Stimulated activated naive CD8-positive, alpha-beta T cell treated with anti-CD3 and anti-CD28 coated beads, Interleukin-15, amount 100 ng/mL, for 72 hours (primary cell): Measurements from ENCODE around the gene PRKX.
"Not testable (repeated sequence)": the region's sequence is repeated elsewhere in the genome, so short reads cannot be mapped to it uniquely, and the experiment has no call there.

ENCODE experiments used
- ATAC-seq: fragments of 150-1000 bp; cut with Tn5 transposase; 2 replicates; pipeline ENCODE4 v1.10.0; 2021; ENCODE audit warnings: mild to moderate bottlenecking, moderate library complexity
- DNase-seq, 2 donors: peaks; one replicate each; pipeline ENCODE4 v3.0.0; 2021 to 2022
- H3K27ac Mint-ChIP-seq, 2 donors: one replicate each; pipeline ENCODE4 v1.8.0; 2022; ENCODE audit warnings: mild to moderate bottlenecking in 2 of 2, mixed read lengths in 2 of 2, moderate library complexity in 2 of 2
- H3K27me3 Mint-ChIP-seq: one replicate; pipeline ENCODE4 v1.8.0; 2022; ENCODE audit warnings: mixed read lengths
- H3K4me1 Mint-ChIP-seq: one replicate; pipeline ENCODE4 v1.8.0; 2022; ENCODE audit warnings: mild to moderate bottlenecking, mixed read lengths
- H3K4me3 Mint-ChIP-seq, 2 donors: one replicate each; pipeline ENCODE4 v1.8.0; 2022; ENCODE audit warnings: mild to moderate bottlenecking in 2 of 2, mixed read lengths in 2 of 2, moderate library complexity in 1 of 2
- H3K9me3 Mint-ChIP-seq, 2 donors: one replicate each; pipeline ENCODE4 v1.8.0; 2022; ENCODE audit warnings: mixed read lengths in 2 of 2

PRKX gene

DNA sequence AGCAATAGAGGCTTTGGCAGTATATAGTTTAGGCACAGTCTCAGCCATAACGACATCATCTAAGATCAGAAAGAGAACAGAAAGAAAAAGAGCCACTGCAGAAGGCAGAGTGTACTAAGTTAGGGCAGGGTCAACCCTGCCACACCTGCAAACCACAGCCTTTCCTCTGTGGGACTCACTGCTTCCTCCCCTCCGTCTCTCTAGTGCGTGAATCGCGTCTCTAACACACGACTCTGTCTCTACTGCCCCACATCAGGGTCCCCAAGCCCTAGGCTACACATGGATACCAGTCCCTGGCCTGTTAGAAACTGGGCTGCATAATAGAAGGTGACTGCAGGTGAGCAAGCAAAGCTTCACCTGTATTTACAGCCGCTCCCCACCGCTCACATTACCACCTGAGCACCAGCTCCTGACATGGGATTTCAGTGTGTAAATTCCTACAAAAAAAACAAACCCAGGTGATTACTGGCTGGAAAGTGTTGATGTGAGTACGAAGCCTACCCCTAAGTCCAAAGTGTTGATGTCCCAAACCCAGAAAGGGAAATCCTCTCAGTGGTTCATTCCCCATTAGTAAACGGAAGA is 128.9 kb downstream of the PRKX start:
- Mint-ChIP-seq H3K9me3 (no peaks in the 10 kb centered on the region), H3K27ac (no peak overlapping the region), H3K27me3 (no peaks in the 10 kb centered on the region), H3K4me1 (peaks cover 13% of the 10 kb centered on the region), H3K4me3 (no peak overlapping the region)
- ATAC-seq (no peak), DNase-seq (no peak)

DNA sequence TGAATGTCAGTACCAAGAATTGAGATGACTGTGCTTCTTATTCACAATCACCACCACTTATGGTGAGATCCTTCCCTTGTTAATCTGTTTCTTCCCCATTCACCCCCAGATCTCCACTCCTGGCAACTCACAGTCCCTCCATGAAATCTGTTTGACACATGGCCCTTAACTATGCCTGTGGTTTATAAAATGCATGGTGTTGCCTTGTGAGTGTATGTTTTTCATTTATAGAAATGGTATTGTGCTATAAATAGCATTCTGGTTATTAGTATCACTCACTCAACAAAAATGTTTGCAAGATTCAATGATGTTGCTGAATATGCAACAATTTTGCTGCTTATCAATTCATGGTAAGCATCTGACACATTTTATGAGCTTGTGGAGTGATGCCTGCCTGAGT is 131.0 kb downstream of the PRKX start:
- Mint-ChIP-seq H3K9me3 (no peaks in the 10 kb centered on the region), H3K27ac (no peak overlapping the region), H3K27me3 (no peaks in the 10 kb centered on the region), H3K4me3 (no peak overlapping the region), H3K4me1 (peaks cover 13% of the 10 kb centered on the region)
- DNase-seq (no peak), ATAC-seq (no peak)

- H3K27ac Mint-ChIP-seq: no peak overlapping the region
- DNase-seq (no peak), ATAC-seq (no peak)
- H3K4me1 Mint-ChIP-seq: peaks cover 13% of the 10 kb centered on the region
- no peaks in the 10 kb centered on the region for H3K9me3 Mint-ChIP-seq
- no peaks in the 10 kb centered on the region for H3K27me3 Mint-ChIP-seq
- H3K4me3 Mint-ChIP-seq: no peak overlapping the region
Observed at GRCh38 chrX:3581609-3582108, 131.8 kb downstream of the PRKX start.

GRCh38 chrX:3577551-3577950 is 135.9 kb downstream of the PRKX start:
- Mint-ChIP-seq H3K4me3 (no peak overlapping the region), H3K4me1 (no peaks in the 10 kb centered on the region)

GRCh38 chrX:3576886-3577501 is 136.5 kb downstream of the PRKX start:
- Mint-ChIP-seq H3K27ac (no peak overlapping the region), H3K27me3 (no peaks in the 10 kb centered on the region), H3K9me3 (no peaks in the 10 kb centered on the region), H3K4me1 (no peaks in the 10 kb centered on the region), H3K4me3 (no peak overlapping the region)
- ATAC-seq: no peak
- no peak for DNase-seq

More at GRCh38 chrX:3577551-3577950, 135.9 kb downstream of the PRKX start:
- ATAC-seq (no peak), DNase-seq (no peak)
- Mint-ChIP-seq H3K27ac (no peak overlapping the region), H3K9me3 (no peaks in the 10 kb centered on the region), H3K27me3 (no peaks in the 10 kb centered on the region)

DNA sequence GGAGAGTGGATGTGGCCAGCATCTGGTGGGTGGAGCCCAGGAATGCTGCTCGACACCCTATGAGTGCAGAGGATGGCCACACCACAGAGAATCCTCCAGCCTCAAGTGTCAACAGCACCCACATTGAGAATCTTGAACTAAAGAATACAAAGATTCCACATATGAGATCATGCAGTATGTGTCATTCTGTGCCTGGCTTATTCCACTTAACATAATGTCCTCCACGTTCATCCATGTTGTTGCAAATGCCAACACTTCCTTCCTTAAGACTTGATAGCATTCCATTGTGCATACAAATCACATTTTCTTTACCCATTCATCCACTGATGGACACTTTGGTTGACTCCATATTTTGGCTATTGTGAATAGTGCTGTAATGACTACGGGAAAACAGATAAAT is 145.8 kb downstream of the PRKX start:
- H3K4me1 Mint-ChIP-seq: no peaks in the 10 kb centered on the region
- H3K27me3 Mint-ChIP-seq: no peaks in the 10 kb centered on the region
- no peak for DNase-seq
- ATAC-seq: no peak
- H3K4me3 Mint-ChIP-seq: no peak overlapping the region
- no peak overlapping the region for H3K27ac Mint-ChIP-seq
- no peaks in the 10 kb centered on the region for H3K9me3 Mint-ChIP-seq

DNA sequence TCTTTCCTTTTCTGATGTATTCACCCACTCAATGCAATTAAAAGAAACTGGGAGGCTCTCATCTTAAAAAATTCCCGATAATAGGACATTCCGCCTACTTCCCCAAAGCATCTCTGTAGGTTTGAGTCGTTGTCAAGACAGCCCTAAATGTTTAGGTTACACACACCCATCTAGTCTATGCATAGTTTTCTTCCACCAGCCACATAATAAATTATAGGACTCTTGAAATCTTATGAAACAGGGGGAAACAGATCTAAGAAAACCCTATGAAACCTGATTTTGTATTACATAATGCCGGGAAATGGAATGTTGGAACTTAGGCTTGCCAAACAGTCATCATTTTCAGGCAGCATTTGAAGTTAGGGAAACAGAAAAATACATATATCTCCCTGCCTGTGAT is 150.0 kb downstream of the PRKX start:
- DNase-seq (no peak), ATAC-seq (no peak)
- Mint-ChIP-seq H3K27ac (no peak overlapping the region), H3K27me3 (no peaks in the 10 kb centered on the region), H3K4me3 (no peak overlapping the region), H3K9me3 (no peaks in the 10 kb centered on the region), H3K4me1 (no peaks in the 10 kb centered on the region)

GRCh38 chrX:3560010-3560409 is 153.4 kb downstream of the PRKX start:
- H3K27ac Mint-ChIP-seq, H3K27me3 Mint-ChIP-seq, ATAC-seq, DNase-seq, H3K9me3 Mint-ChIP-seq, H3K4me3 Mint-ChIP-seq, H3K4me1 Mint-ChIP-seq: not testable (repeated sequence)
